HepG2 (cell line): ENCODE measurements around the gene SLC4A2. TPM values are rescaled to one million over a fixed set of nuclear protein-coding genes. Genes with fewer than 3 reads are reported as not detected.

Experiments
- CSRNP2 ChIP-seq: sonication (generic); formaldehyde crosslinking; conservative IDR thresholded peaks from 2 replicates; pipeline ENCODE4 v1.8.0; 2022; ENCODE audit warnings: low read depth, missing genetic modification reagents
- HNF1B ChIP-seq: sonication (generic); formaldehyde crosslinking; IDR thresholded peaks from 2 replicates; pipeline ENCODE4 v1.5.1; 2020; ENCODE audit warnings: mild to moderate bottlenecking, moderate library complexity, missing genetic modification reagents
- HOXA3 ChIP-seq: sonication (generic); formaldehyde crosslinking; IDR thresholded peaks from 2 replicates; pipeline ENCODE4 v1.5.0; 2020; ENCODE audit warnings: missing genetic modification reagents
- NR0B2 ChIP-seq: sonication (generic); formaldehyde crosslinking; IDR thresholded peaks from 2 replicates; pipeline ENCODE4 v1.4.0; 2020; ENCODE audit warnings: mild to moderate bottlenecking, missing genetic modification reagents
- RFXAP ChIP-seq: sonication (generic); formaldehyde crosslinking; IDR thresholded peaks from 2 replicates; pipeline ENCODE4 v1.4.0; 2020; ENCODE audit warnings: missing genetic modification reagents, borderline replicate concordance
- ZBTB2 ChIP-seq: sonication (generic); formaldehyde crosslinking; IDR thresholded peaks from 2 replicates; pipeline ENCODE4 v1.8.0; 2022; ENCODE audit warnings: low read depth, missing genetic modification reagents
- ZBTB33 ChIP-seq: sonication (generic); formaldehyde crosslinking; IDR thresholded peaks from 2 replicates; pipeline ENCODE4 v1.4.0; 2020; ENCODE audit warnings: missing genetic modification reagents
- ZFP91 ChIP-seq: sonication (generic); formaldehyde crosslinking; IDR thresholded peaks from 2 replicates; pipeline ENCODE4 v1.9.0; 2022; ENCODE audit warnings: missing genetic modification reagents, mild to moderate bottlenecking, borderline replicate concordance
- ZNF235 ChIP-seq: sonication (generic); formaldehyde crosslinking; IDR thresholded peaks from 2 replicates; pipeline ENCODE4 v1.8.1; 2023; ENCODE audit warnings: mild to moderate bottlenecking, missing genetic modification reagents, borderline replicate concordance
- ZNF446 ChIP-seq: sonication (generic); formaldehyde crosslinking; IDR thresholded peaks from 2 replicates; pipeline ENCODE4 v1.5.0; 2020; ENCODE audit warnings: mild to moderate bottlenecking, missing genetic modification reagents
- ZNF451 ChIP-seq: sonication (generic); formaldehyde crosslinking; IDR thresholded peaks from 2 replicates; pipeline ENCODE4 v1.5.0; 2020; ENCODE audit warnings: mild to moderate bottlenecking, missing genetic modification reagents
- ZNF777 ChIP-seq: sonication (generic); formaldehyde crosslinking; IDR thresholded peaks from 2 replicates; pipeline ENCODE4 v1.4.0; 2020; ENCODE audit warnings: missing genetic modification reagents
- ZNF800 ChIP-seq: sonication (generic); formaldehyde crosslinking; IDR thresholded peaks from 2 replicates; pipeline ENCODE4 v1.4.0; 2020; ENCODE audit warnings: missing genetic modification reagents
- ZNF841 ChIP-seq: sonication (generic); formaldehyde crosslinking; IDR thresholded peaks from 2 replicates; pipeline ENCODE4 v1.8.1; 2023; ENCODE audit warnings: missing genetic modification reagents, borderline replicate concordance
- polyA plus RNA-seq, 8 experiments: library from polyadenylated mRNA; depleted of rRNA in 3 of 8; stranded (reverse) in 7 of 8; unstranded in 1 of 8; fragments of >200 nt; fragmentation: Illumina TruSeq in 4 of 8; extraction: Trizol in 4 of 8; gene quantifications; 2 replicates each; pipeline versions ENCODE4 v1.2.1 to v1.2.3, GENCODE V29; 2011 to 2016; ENCODE audit warnings: low read depth in 4 of 8, missing spikeins in 1 of 8, mixed read lengths in 1 of 8; ENCODE audit not compliant: insufficient read depth in 1 of 8
- total RNA-seq, 5 experiments: library from RNA; depleted of rRNA; stranded (reverse); fragments of >200 nt; fragmentation: Illumina TruSeq; extraction: Trizol; gene quantifications; 2 replicates each; pipeline ENCODE4 v1.2.3, GENCODE V29; 2016; ENCODE audit warnings: low read depth in 1 of 5

SLC4A2 gene
- total and polyA plus RNA-seq, 2 of the 13 experiments (the other 11 are each of a cell fraction or from before 2014, with no cell fraction given), result 51.9 to 73.4 TPM

GRCh38 chr7:151018421-151019129 lies 40.8 kb upstream of the SLC4A2 start (continued):
- 0 out of 2 replicates have a peak, but pooled peaks have one; percentile 24 for TF ChIP-seq HOXA3 (CRISPR knock-in tag)
- TF ChIP-seq NR0B2, result peak; percentile 2; the same call in 1 of the 2 replicates
- no peak for TF ChIP-seq ZNF841
- TF ChIP-seq ZNF777 (CRISPR knock-in tag), result 0 out of 2 replicates have a peak, but pooled peaks have one; percentile 5
- TF ChIP-seq CSRNP2 (CRISPR knock-in tag), result 0 out of 2 replicates have a peak, but pooled peaks have one; percentile 45
- no peak for TF ChIP-seq ZBTB33
- peak; percentile 69; the same call in 1 of the 2 replicates for TF ChIP-seq ZBTB2 (CRISPR knock-in tag)
- 0 out of 2 replicates have a peak, but pooled peaks have one; percentile 1 for TF ChIP-seq ZFP91 (CRISPR knock-in tag)
- 0 out of 2 replicates have a peak, but pooled peaks have one; percentile 3 for TF ChIP-seq ZNF235 (CRISPR knock-in tag)
- TF ChIP-seq ZNF446 (CRISPR knock-in tag), result no peak
- TF ChIP-seq ZNF451 (CRISPR knock-in tag), result 0 out of 2 replicates have a peak, but pooled peaks have one; percentile 39
- no peak for TF ChIP-seq RFXAP (CRISPR knock-in tag)
- 0 out of 2 replicates have a peak, but pooled peaks have one; percentile 12 for TF ChIP-seq HNF1B (CRISPR knock-in tag)
- peak; percentile 76; the same call in 1 of the 2 replicates for TF ChIP-seq ZNF800 (CRISPR knock-in tag)
